Measurements from ENCODE around the gene NPAS3. TPM values are rescaled to one million over a fixed set of nuclear protein-coding genes. Genes with fewer than 3 reads are reported as not detected.

NPAS3 gene
- total RNA-seq, 4 donors from 2014 or later: 1.9 to 10.6 (median 2.2) TPM

DNA sequence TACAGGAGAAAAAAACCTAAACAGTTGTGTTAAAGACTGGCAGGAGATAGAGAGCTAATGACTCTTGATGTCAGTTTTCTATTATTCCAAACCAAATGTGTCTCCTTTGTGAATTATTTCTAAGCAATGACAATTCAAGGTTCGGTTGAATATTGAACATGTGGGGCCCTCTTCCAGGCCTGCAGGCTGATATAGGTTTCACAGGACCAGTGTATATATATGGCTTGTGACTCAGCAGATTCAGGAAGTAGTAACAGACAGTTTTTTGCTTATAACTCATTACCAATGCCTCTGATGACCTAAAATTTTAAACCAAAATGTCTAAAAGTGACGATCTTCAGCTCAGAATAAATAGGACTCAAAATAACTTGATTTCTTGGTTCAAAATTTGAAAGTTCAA, 33.7 kb upstream of the NPAS3 start:
- Histone ChIP-seq H3K27ac (no peak overlapping the region), H3K36me3 (no peaks in the 10 kb centered on the region), H3K4me3 (no peak overlapping the region), H3K4me1 (no peaks in the 10 kb centered on the region), H3K9me3 (no peaks in the 10 kb centered on the region), H3K27me3 (no peaks in the 10 kb centered on the region)
- 90 to 100% methylated on average over 2 of the region's 2 CpGs for WGBS, 2 donors (ENCODE audit: low coverage in 1 of 2)
- no peak for TF ChIP-seq EP300 (IDR thresholded peaks at IDR 0.05)
- no peak for ATAC-seq

DNA sequence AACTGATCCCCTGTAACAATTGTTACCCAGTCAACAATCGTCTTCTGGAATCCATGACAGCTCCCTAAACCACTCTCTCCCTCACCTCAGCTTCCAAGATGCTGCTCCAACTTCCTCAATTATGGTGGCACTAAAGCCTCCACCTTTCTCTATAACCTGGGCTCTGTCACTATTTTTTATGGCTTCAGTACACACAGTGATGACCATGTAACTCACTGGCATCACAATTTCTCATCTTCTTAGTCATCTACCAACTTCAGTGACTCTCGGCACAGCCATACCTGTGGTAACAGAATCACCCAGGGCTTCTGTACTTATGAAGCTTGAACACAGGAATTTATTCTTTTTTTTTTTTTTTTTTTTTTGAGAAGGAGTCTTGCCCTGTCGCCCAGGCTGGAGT, 32.0 kb upstream of the NPAS3 start:
- Histone ChIP-seq H3K27ac (no peak overlapping the region), H3K36me3 (no peaks in the 10 kb centered on the region), H3K4me1 (no peaks in the 10 kb centered on the region), H3K27me3 (no peaks in the 10 kb centered on the region), H3K4me3 (no peak overlapping the region), H3K9me3 (no peaks in the 10 kb centered on the region)
- TF ChIP-seq EP300 (IDR thresholded peaks at IDR 0.05): no peak
- TF ChIP-seq POLR2A (IDR thresholded peaks at IDR 0.05): no peak
- TF ChIP-seq, protein P1, sequence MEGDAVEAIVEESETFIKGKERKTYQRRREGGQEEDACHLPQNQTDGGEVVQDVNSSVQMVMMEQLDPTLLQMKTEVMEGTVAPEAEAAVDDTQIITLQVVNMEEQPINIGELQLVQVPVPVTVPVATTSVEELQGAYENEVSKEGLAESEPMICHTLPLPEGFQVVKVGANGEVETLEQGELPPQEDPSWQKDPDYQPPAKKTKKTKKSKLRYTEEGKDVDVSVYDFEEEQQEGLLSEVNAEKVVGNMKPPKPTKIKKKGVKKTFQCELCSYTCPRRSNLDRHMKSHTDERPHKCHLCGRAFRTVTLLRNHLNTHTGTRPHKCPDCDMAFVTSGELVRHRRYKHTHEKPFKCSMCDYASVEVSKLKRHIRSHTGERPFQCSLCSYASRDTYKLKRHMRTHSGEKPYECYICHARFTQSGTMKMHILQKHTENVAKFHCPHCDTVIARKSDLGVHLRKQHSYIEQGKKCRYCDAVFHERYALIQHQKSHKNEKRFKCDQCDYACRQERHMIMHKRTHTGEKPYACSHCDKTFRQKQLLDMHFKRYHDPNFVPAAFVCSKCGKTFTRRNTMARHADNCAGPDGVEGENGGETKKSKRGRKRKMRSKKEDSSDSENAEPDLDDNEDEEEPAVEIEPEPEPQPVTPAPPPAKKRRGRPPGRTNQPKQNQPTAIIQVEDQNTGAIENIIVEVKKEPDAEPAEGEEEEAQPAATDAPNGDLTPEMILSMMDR (IDR thresholded peaks at IDR 0.05): no peak
- no peak for TF ChIP-seq POLR2AphosphoS5 (IDR thresholded peaks at IDR 0.05)
- ATAC-seq: no peak
- WGBS, 2 donors (ENCODE audit: low coverage in 1 of 2): 89 to 93% methylated on average over 2 to 3 of the region's 3 CpGs

DNA sequence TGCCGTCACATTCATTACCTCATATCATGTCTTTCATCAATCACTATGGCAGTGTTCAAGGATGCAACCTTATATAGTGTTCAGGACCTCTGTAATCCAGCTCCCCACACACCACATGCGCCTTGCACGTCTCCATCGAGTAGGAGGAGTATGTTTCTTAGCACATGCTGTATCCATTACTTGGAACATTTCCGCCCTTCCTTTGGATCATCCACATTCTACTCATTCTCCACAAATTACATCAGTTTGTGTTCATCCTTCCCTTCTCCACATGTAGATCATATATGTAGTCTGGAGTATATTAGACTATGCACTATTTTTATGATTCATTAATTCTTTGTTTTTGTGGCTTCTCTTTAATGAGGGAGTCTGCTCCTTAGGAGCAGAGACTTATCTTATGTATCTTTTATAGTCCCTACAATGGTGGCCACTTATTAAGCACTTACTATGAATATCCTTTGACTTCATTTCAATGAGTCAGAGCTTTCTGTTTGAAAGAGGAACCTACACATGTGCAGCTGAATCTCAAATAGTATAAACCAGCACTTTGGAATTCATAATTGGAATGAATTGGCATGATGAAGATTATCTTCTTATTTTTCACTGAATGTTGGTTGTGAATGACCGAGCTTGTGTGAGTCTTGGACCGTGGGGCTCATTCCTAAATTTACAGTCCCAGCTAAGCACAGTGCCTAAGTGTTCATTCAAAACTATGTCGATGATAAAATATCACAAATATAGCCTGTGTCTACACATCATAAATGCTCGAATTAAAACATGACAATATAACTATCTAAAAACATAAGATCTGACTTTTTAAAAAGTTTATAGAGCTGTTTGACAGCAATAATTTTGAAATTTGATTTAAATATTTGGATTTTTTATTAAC, 30.2 kb upstream of the NPAS3 start:
- TF ChIP-seq POLR2AphosphoS5 (IDR thresholded peaks at IDR 0.05) (no peak), EP300 (IDR thresholded peaks at IDR 0.05) (no peak), POLR2A (IDR thresholded peaks at IDR 0.05) (no peak)
- TF ChIP-seq, protein P1 (IDR thresholded peaks at IDR 0.05): no peak
- Histone ChIP-seq H3K36me3 (no peaks in the 10 kb centered on the region), H3K4me3 (no peak overlapping the region), H3K4me1 (no peaks in the 10 kb centered on the region), H3K9me3 (no peaks in the 10 kb centered on the region), H3K27me3 (no peaks in the 10 kb centered on the region), H3K27ac (no peak overlapping the region)
- no peak for ATAC-seq
- WGBS, 2 donors (ENCODE audit: low coverage in 1 of 2): 85 to 87% methylated on average over 9 of the region's 9 CpGs

DNA sequence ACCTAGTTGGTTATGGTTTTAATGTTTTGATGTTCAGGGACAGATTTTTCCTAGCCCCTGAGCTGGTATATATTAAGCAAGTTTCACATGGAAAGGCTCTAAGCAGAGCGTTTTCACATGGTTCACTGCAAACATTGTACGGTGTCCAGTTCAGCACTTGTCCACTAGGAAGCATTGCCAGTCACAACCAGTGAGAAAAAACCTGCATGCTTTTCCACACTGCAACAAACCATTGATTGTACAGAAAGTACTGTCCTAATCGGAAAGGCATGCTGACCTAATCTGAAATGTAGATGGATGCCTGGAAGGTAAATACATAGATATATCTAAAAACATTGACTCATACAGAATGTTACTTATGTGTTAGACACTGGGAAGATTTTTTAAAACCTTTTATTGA, 25.0 kb upstream of the NPAS3 start:
- H3K27me3 ChIP-seq: no peaks in the 10 kb centered on the region
- no peak for ATAC-seq
- no peak overlapping the region for H3K27ac ChIP-seq
- no peaks in the 10 kb centered on the region for H3K9me3 ChIP-seq
- TF ChIP-seq EP300 (IDR thresholded peaks at IDR 0.05): no peak
- no peak for TF ChIP-seq POLR2A (IDR thresholded peaks at IDR 0.05)
- no peak for TF ChIP-seq POLR2AphosphoS5 (IDR thresholded peaks at IDR 0.05)
- TF ChIP-seq, protein P1 (IDR thresholded peaks at IDR 0.05): no peak
- H3K4me1 ChIP-seq: no peaks in the 10 kb centered on the region
- WGBS, 2 donors (ENCODE audit: low coverage in 1 of 2): 51 to 95% methylated on average over 3 of the region's 3 CpGs
- no peaks in the 10 kb centered on the region for H3K36me3 ChIP-seq
- no peak overlapping the region for H3K4me3 ChIP-seq

DNA sequence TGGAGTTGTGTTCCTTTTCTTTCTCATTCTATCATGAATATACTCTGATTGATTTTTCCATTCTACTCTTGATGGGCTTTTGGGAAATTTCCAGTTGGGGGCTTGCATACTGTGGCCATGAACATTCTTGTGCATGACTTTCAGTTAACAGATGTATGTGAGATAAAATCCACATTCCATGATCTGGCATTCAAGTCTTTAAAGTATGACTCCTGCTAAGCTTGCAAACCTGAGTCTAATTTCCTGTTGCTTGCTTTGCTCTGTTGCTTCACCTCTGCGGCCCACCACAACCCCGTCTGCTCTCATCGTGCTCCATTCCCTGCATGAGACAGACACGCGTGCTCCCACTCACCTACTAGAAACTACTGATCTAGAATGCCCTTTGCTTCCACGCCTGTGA, 24.3 kb upstream of the NPAS3 start:
- Histone ChIP-seq H3K4me3 (no peak overlapping the region), H3K27ac (no peak overlapping the region), H3K9me3 (no peaks in the 10 kb centered on the region), H3K36me3 (no peaks in the 10 kb centered on the region), H3K27me3 (no peaks in the 10 kb centered on the region), H3K4me1 (no peaks in the 10 kb centered on the region)
- WGBS, 2 donors (ENCODE audit: low coverage in 1 of 2): 95 to 96% methylated on average over 4 to 6 of the region's 6 CpGs
- TF ChIP-seq, protein P1 (IDR thresholded peaks at IDR 0.05): no peak
- TF ChIP-seq POLR2A (IDR thresholded peaks at IDR 0.05): no peak
- ATAC-seq: no peak
